GM12872 (cell line): Measurements from ENCODE around the gene HYAL3.

Source experiments
- TF ChIP-seq, protein P1 (sequence below): IDR thresholded peaks from 3 replicates; pipeline ENCODE4 v1.5.1; 2011; ENCODE audit warnings: low read depth, mild to moderate bottlenecking, low read length, moderate library complexity; ENCODE audit not compliant: insufficient read depth

The HYAL3 gene, protein sequence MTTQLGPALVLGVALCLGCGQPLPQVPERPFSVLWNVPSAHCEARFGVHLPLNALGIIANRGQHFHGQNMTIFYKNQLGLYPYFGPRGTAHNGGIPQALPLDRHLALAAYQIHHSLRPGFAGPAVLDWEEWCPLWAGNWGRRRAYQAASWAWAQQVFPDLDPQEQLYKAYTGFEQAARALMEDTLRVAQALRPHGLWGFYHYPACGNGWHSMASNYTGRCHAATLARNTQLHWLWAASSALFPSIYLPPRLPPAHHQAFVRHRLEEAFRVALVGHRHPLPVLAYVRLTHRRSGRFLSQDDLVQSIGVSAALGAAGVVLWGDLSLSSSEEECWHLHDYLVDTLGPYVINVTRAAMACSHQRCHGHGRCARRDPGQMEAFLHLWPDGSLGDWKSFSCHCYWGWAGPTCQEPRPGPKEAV

DNA sequence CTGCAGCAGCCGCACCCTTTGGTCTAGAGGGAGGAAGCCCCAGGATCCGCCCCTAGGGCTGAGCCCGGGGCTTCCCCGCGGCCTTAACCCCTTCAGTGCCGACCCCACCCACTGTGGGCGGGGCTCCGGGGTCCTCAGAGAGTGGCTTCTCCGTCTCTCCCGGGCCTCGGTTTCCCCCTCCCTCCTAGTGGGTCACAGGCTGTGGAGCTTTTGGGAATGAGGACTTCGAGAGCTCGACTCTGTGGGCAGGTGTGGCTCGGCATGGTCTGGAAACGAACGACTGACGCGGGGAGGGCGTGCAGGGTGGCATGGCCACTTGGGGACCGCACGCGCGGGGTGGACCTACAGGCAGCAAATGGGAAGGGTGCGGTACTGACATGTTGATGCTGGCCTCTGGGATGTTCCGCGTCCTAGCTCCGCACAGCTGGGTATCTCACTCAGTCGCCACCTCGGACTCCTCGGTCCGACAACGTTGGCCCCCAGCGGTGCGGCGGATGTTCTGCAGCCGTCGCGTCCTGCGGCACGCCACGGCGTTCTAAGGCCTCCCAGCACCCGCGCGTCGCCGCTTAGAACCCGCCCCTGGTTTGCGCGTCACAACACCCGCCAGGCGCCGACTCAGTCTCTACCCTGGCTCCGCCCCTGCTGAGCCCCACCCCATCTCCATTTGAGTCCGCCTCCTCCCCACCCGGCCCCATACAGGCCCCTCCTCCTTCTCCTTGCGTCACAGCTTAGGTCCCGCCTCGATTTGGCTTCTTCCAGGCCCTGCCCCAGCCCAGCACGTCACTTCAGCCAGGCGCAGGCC is at the start of gene HYAL3, which contains the start of gene NAA80:
HYAL3 (minus strand) TSS at position 570 of the 802 bp plus-strand sequence. CDS start 3,803 bp downstream, outside the sequence.
NAA80 (minus strand) TSS at position 570 of the 802 bp plus-strand sequence. CDS start 1,942 bp downstream, outside the sequence.
- TF ChIP-seq, protein P1, sequence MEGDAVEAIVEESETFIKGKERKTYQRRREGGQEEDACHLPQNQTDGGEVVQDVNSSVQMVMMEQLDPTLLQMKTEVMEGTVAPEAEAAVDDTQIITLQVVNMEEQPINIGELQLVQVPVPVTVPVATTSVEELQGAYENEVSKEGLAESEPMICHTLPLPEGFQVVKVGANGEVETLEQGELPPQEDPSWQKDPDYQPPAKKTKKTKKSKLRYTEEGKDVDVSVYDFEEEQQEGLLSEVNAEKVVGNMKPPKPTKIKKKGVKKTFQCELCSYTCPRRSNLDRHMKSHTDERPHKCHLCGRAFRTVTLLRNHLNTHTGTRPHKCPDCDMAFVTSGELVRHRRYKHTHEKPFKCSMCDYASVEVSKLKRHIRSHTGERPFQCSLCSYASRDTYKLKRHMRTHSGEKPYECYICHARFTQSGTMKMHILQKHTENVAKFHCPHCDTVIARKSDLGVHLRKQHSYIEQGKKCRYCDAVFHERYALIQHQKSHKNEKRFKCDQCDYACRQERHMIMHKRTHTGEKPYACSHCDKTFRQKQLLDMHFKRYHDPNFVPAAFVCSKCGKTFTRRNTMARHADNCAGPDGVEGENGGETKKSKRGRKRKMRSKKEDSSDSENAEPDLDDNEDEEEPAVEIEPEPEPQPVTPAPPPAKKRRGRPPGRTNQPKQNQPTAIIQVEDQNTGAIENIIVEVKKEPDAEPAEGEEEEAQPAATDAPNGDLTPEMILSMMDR = peak; percentile 60

DNA sequence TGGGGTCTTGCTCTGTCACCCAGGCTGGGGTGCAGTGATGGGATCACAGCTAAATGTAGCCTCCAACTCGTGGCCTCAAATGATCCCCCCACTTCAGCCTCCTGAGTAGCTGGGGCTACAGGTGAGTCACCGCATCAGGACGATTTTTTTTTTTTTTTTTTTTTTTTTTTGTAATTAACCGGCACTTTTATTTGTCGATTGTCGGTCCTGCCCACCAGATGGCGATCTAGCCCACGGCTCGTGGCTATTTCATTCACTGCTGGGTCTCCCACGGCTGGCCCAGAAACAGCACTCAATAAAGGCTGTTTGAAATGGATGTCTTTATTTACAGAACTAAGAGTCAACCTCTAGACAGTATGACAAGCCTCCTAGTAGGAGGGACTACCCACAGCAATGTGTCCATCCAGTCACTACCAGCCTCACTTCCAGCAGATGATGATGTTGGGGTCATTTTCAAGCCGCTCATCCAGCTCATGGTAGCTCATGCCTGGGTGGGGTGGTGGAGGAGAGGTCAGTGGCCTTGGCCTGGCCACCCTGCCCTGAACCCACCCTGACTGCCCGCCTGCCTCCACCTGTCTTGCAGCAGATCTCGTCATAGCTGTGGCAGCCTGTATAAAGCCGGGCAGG is 48.1 kb upstream of the HYAL3 start:
- TF ChIP-seq, protein P1 = peak; percentile 66

DNA sequence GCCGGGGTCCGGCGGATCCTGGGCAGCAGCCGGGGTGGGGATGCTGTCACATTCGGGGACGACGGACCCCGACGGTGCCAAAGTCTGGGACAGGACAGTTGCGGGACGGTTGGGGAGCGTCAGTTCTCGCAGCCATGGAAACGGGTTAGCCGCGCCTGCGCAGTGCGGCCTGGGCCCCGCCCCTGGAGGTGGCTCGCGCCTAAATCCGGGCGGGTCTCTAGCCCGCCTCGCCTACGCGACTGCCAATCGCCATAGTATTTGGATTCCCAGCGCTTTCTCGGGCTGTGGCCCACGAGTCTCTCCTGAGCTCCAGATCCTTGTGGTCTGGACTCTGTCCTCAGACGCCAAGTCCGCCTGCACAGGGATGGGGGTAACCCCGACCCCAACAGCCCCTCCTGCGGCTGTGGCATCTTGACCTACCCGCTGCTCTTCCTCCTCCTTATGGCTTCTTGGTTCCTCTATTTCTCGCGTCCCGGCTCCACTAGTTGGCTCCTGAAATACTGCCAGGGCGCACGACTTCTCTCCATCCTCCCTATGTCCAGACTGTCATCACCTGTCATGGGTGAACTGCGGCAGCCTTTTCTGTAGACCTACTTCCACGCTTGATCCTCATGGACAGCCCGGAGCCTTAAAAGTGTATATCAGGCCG is 46.5 kb upstream of the HYAL3 start, which contains the start of gene ZMYND10:
ZMYND10 (minus strand) TSS at position 147 of the 649 bp plus-strand sequence. CDS start 153 bp downstream, outside the sequence.
- TF ChIP-seq, protein P1 = no peak

DNA sequence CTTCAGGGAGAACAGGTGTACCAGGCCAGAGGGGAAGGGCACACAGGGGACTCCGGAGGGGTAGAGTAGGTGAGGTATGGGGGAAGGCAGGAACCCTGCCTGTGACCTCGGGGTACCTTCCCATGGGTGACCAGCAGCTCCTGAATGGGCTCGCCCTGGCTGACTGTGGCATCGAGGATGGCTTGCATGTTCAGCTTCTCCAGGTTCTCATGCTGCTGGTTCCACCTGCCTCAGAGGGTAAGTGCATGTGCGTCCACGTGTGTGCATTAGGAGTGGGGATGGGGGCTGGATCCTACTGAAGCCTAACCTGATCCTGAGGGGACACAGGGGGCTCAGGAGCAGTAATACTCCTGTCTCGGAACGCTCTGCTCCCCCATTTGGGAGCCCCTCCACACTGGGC is 45.8 kb upstream of the HYAL3 start:
- TF ChIP-seq, protein P1 = no peak

DNA sequence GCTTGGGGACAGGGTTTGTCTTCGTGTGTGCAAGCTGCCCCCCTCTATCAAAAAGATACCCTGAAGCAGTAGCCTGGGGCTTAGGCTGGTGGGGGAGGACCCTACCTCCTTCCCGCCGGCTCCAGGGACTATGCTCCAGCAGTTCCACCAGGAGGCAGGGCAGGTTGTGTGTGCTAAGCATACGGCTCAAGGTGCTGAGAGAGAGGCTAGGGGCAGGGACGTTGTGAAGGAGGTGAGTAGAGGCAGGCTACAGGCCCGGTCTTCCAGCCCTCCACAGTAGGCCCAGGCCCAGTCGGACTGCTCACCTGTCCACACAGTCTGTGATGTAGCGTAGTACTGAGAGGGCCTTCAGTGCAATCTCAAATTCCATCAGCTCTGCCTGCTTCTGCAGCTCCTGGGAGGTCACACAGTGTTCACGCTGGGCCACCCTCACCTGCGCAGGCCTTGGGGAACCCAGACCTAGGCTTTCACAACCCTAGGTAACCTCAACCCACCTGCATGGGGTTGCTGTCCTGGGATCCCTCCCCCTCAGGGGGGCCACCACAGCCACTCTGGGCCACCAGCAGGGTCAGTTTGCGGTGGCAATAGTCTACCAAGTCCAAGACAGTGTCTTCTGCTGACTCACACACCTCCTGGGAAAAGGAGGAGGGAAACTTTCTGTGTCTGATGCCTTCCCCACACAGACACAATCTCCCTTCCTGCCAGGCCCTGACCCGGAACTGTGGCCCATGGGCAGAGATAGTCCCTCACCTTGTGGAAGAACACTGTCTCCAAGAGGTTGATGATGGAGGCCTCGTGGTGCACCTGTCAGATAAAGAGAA is 43.8 kb upstream of the HYAL3 start:
- TF ChIP-seq, protein P1 = no peak

DNA sequence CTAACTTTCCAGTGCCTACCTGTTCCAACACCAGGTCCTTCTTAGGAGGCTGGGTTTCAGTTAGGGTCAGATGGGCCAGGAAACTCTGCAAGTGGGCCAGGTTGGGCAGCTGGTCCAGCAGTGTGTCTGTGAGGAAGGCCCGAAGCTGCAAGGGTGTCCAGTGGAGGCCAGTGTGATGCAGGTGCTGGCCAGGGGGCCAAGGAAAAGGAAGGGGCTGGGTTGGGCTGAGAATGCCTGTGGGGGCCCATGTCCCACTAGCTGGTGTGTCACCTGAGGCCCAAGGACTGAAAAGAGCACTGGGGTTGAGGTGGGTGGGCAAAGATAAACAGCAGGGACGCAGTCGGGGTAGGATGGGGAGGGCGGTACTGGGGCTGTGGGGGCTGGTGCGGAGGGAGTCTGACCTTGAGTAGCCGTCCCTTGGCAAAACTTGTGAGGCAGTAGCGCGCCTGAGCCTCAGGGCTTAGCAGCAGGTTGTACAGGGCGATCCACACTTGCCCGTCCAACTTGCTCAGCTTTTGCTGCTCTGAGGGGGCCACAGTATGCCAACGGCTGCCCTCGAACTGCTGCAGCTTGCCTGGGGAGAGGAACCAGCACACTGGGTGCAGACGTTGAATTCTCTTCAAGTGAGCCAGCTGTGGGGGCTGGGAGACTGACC is 42.9 kb upstream of the HYAL3 start:
- TF ChIP-seq, protein P1 = no peak
